HG02610 (cell line): ENCODE data around the gene LSS.
"Not testable (repeated sequence)": the region's sequence is repeated elsewhere in the genome, so short reads cannot be mapped to it uniquely, and the experiment has no call there.

Experiments used
- ATAC-seq: cut with Tn5 transposase; IDR thresholded peaks from one replicate; pipeline ENCODE4 v1.9.1; 2021; ENCODE audit warnings: mild to moderate bottlenecking, moderate library complexity; ENCODE audit not compliant: unreplicated experiment

Gene LSS

GRCh38 chr21:46142582-46143473, 85.7 kb downstream of the LSS start:
- ATAC-seq: no peak

GRCh38 chr21:46141767-46142581, 86.6 kb downstream of the LSS start:
- no peak for ATAC-seq

- ATAC-seq: not testable (repeated sequence)
These were observed 88.1 kb downstream of the LSS start for GRCh38 chr21:46140352-46141003.

- ATAC-seq: no peak
These were observed 88.9 kb downstream of the LSS start for GRCh38 chr21:46139686-46140085.

- ATAC-seq: no peak
These were observed 90.1 kb downstream of the LSS start for GRCh38 chr21:46138383-46138970.
